ENCODE measurements around the gene RTP1.
"Not testable (repeated sequence)": the region's sequence is repeated elsewhere in the genome, so short reads cannot be mapped to it uniquely, and the experiment has no call there.

DNA sequence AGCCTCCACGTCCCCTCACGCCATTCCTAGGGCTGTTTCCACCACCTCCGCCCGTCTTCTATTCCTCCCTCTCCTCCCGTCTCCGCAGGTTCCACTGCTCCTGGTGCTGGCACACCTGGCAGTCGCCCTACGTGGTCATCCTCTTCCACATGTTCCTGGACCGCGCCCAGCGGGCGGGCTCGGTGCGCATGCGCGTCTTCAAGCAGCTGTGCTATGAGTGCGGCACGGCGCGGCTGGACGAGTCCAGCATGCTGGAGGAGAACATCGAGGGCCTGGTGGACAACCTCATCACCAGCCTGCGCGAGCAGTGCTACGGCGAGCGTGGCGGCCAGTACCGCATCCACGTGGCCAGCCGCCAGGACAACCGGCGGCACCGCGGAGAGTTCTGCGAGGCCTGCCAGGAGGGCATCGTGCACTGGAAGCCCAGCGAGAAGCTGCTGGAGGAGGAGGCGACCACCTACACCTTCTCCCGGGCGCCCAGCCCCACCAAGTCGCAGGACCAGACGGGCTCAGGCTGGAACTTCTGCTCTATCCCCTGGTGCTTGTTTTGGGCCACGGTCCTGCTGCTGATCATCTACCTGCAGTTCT is 2.3 kb downstream of the RTP1 start:
- TF ChIP-seq POLR2AphosphoS5 (IDR thresholded peaks at IDR 0.05); CTCF (IDR thresholded peaks at IDR 0.05 in 8 of 11, conservative IDR thresholded peaks at IDR 0.05 in 3 of 11); POLR2A (IDR thresholded peaks at IDR 0.05): not testable (repeated sequence)

All from spleen (tissue), 7 donors.